SU-DHL-6 (cell line): ENCODE results near the gene TSPAN16.

Source experiments
- EZH2phosphoT487 ChIP-seq: fragments of 200-600 bp; sonication (generic), shearing (Covaris generic); conservative IDR thresholded peaks from 2 replicates; pipeline ENCODE4 v1.6.1; 2018; ENCODE audit warnings: mild to moderate bottlenecking, antibody characterized with exemption, low read length, moderate library complexity, mixed read lengths
- TF ChIP-seq, protein P1 (sequence below): fragments of 200-600 bp; sonication (generic); IDR thresholded peaks from one replicate; pipeline ENCODE4 v1.5.1; 2017; ENCODE audit warnings: antibody characterized with exemption, mild to moderate bottlenecking, low read length, moderate library complexity; ENCODE audit not compliant: insufficient read depth, poor library complexity, severe bottlenecking

DNA sequence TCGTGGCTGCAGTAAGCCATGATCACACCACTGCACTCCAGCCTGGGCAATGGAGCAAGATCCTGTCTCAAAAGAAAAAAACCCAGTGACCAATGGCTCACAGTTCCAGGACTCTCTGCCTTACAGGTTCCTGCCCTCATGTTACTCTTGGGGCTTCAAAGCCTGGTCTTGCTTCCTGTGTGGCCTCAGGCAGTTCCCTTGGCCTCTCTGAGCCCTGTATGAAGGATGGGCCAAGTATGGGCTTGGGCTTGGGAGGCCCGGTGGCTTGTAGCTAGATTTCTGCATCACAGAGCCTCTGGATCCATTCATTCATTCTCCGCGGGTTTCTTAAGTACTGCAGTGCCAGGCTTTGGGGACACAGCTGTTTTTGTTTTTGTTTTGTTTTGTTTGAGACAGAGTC lies 780 bp upstream of the TSPAN16 start:
- TF ChIP-seq, protein P1, sequence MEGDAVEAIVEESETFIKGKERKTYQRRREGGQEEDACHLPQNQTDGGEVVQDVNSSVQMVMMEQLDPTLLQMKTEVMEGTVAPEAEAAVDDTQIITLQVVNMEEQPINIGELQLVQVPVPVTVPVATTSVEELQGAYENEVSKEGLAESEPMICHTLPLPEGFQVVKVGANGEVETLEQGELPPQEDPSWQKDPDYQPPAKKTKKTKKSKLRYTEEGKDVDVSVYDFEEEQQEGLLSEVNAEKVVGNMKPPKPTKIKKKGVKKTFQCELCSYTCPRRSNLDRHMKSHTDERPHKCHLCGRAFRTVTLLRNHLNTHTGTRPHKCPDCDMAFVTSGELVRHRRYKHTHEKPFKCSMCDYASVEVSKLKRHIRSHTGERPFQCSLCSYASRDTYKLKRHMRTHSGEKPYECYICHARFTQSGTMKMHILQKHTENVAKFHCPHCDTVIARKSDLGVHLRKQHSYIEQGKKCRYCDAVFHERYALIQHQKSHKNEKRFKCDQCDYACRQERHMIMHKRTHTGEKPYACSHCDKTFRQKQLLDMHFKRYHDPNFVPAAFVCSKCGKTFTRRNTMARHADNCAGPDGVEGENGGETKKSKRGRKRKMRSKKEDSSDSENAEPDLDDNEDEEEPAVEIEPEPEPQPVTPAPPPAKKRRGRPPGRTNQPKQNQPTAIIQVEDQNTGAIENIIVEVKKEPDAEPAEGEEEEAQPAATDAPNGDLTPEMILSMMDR = no peak
- TF ChIP-seq EZH2phosphoT487 = no peak
